ENCODE measurements around the gene C7.

The C7 gene

GRCh38 chr5:40958811-40959210 lies 49.5 kb downstream of the C7 start:
- no peak overlapping the region for H3K4me3 ChIP-seq (ENCODE audit: control insufficient read depth, low read depth, low read length)
- no peak for TF ChIP-seq CTCF (conservative IDR thresholded peaks at IDR 0.05; ENCODE audit: control insufficient read depth, insufficient read depth, low read depth, low read length)
- no peak for DNase-seq (ENCODE audit: low read depth)

GRCh38 chr5:40960037-40960436 lies 50.7 kb downstream of the C7 start:
- DNase-seq (ENCODE audit: low read depth): no peak
- H3K4me3 ChIP-seq (ENCODE audit: control insufficient read depth, low read depth, low read length): no peak overlapping the region
- no peak for TF ChIP-seq CTCF (conservative IDR thresholded peaks at IDR 0.05; ENCODE audit: control insufficient read depth, insufficient read depth, low read depth, low read length)

GRCh38 chr5:40962207-40962955 lies 53.1 kb downstream of the C7 start:
- DNase-seq (ENCODE audit: low read depth): peak; percentile 33
- H3K4me3 ChIP-seq (ENCODE audit: control insufficient read depth, low read depth, low read length): no peak overlapping the region
- TF ChIP-seq CTCF (conservative IDR thresholded peaks at IDR 0.05; ENCODE audit: control insufficient read depth, insufficient read depth, low read depth, low read length): no peak

GRCh38 chr5:40972434-40972833 lies 63.1 kb downstream of the C7 start:
- DNase-seq (ENCODE audit: low read depth): no peak
- no peak for TF ChIP-seq CTCF (conservative IDR thresholded peaks at IDR 0.05; ENCODE audit: control insufficient read depth, insufficient read depth, low read depth, low read length)
- no peak overlapping the region for H3K4me3 ChIP-seq (ENCODE audit: control insufficient read depth, low read depth, low read length)

GRCh38 chr5:40973364-40974004 lies 64.2 kb downstream of the C7 start:
- H3K4me3 ChIP-seq (ENCODE audit: control insufficient read depth, low read depth, low read length): no peak overlapping the region
- no peak for DNase-seq (ENCODE audit: low read depth)
- no peak for TF ChIP-seq CTCF (conservative IDR thresholded peaks at IDR 0.05; ENCODE audit: control insufficient read depth, insufficient read depth, low read depth, low read length)

- DNase-seq (ENCODE audit: low read depth): no peak
- no peak overlapping the region for H3K4me3 ChIP-seq (ENCODE audit: control insufficient read depth, low read depth, low read length)
- TF ChIP-seq CTCF (conservative IDR thresholded peaks at IDR 0.05; ENCODE audit: control insufficient read depth, insufficient read depth, low read depth, low read length): no peak
Measured at GRCh38 chr5:40976041-40976440, 66.7 kb downstream of the C7 start.

Measured in fibroblast of mammary gland (primary cell).